ENCODE results near the gene SCYL3. TPM values are rescaled to one million over a fixed set of nuclear protein-coding genes. Genes with fewer than 3 reads are reported as not detected.
A peak's percentile ranks its signal among the peaks of the same experiment; 100 is the strongest.
"Not testable (repeated sequence)": the region's sequence is repeated elsewhere in the genome, so short reads cannot be mapped to it uniquely, and the experiment has no call there.

SCYL3 gene
- total RNA-seq, 1 donor from 2014 or later, result 10.7 TPM

- not testable (repeated sequence) for DNase-seq
Measured at GRCh38 chr1:169871988-169872387, 21.7 kb downstream of the SCYL3 start.

- DNase-seq, result no peak
Measured at GRCh38 chr1:169869426-169869825, 24.3 kb downstream of the SCYL3 start.

DNA sequence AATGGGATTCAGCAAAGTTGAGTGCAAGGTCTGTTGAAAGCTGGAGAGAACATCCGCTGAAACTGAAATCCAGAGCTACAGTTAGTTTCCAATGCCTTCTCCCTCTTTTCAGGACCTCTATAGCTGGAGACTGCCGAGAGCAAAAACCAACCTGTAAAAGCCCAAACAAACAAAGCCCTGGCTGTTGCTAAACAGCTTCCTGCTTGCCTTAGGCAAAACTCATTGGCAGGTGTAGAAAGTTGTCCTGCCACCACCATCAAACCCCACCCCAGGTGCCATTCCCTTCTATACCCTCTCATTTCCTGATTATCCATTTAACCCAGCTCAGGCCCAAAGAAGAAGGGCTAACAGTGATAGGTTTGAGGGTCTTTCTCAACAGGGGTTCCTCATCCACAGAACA is 24.7 kb downstream of the SCYL3 start:
- no peak for DNase-seq

GRCh38 chr1:169867012-169867675 is 26.6 kb downstream of the SCYL3 start:
- peak; percentile 12 for DNase-seq

DNA sequence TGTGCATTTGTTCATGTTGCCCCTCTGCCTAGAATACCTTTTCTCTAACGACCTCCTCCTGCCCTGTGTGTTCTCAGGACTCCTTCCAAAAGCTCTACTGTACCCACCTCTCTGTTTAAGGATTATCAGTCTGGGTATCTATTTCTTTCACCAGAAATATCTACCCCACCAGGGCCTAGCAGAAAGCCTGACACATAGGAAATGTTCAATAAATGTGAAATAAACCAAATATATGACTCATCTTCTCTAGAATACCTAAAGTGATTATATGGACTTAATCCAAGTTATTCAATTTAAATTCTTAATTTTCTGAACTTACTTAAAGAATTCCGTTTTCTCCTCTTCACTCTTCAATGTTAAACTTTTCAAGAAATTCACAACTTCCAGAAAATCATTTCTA is 27.1 kb downstream of the SCYL3 start:
- no peak for DNase-seq

GRCh38 chr1:169864531-169864930 is 29.2 kb downstream of the SCYL3 start:
- DNase-seq, result not testable (repeated sequence)

DNA sequence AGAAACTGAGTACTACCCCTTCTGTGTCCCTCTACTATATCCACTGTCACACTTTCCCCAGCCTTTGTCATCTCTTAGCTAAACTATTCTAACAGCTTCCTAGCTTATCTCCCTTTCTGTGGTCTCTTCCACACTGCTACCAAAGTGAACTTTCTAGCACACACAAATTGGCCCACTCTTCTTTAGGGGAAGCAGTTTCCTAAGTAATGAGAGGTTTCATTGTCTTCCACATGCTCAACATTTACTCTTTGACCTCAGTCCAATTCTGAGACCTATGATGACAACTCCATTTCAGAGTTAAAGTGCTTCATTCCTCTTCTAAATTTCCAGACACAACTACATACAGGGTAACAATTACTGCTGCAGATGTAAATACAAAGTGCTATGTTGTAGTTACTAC is 32.9 kb downstream of the SCYL3 start:
- DNase-seq, result no peak

DNA sequence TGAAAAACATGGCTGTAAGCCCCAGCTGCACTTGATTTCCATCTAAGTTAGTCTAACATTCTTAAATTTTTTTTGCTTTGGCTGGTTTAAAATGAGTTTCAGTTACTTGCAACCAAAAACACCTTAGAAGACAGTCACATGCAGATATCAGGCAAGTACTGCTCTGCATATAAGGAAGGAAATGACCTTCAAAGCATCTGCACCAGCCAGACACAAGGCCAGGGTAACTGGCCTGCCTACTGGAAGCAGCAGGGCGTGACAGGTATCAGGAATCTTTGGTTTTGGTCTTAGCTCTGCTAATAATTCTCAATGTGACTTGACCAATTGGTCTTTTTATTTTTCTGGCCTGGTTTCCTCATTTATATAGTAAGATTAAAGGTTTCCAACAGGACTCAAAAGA is 33.5 kb downstream of the SCYL3 start:
- no peak for DNase-seq

GRCh38 chr1:169859001-169859400 is 34.7 kb downstream of the SCYL3 start:
- no peak for DNase-seq

- no peak for DNase-seq
Measured at GRCh38 chr1:169858467-169858866, 35.2 kb downstream of the SCYL3 start.

DNA sequence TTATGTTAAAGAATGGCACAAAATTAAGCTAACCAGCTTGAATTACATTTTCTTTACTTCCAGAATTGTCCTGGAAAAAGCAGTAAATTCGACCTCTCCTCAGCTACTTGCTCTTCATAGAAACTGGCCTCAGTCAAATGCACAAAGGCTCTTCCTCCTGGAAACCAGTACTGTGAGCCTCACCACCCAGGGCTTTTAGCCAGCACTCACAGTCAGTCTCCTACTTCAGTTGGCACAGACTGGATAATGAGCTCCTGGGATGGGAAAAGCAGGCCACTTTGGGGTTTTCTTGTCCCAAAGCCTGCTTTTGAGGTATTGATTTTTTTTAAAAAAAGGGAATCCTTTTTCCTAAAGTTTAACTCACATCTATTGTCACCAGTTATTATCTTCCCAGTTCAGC is 40.4 kb downstream of the SCYL3 start:
- no peak for DNase-seq

GRCh38 chr1:169849346-169850022 is 44.2 kb downstream of the SCYL3 start:
- no peak for DNase-seq

- DNase-seq, result no peak
Measured at GRCh38 chr1:169848456-169848855, 45.2 kb downstream of the SCYL3 start.

GRCh38 chr1:169844941-169845608 is 48.6 kb downstream of the SCYL3 start:
- DNase-seq, result no peak

- DNase-seq, result no peak
Measured at GRCh38 chr1:169838942-169839341, 54.8 kb downstream of the SCYL3 start.

- no peak for DNase-seq
Measured at GRCh38 chr1:169836198-169836597, 57.5 kb downstream of the SCYL3 start.

DNA sequence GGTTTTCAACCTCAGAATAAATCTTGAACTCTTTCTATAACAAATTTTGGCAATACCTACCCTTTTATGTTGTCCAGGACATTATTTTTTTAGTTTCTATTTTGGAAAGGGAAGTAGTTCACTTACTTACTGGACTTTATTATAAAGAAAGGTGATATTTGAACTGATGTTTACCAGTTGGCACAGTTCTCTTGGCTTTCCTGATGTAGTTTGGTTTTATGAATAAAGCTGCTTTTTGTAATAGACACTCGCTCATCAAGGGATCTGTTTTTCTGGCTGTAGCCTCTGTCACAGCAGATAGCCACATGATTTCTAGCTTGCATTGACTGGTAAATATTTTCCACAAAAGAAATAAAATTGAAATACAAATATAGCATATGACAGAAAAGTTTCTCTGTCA is 58.0 kb downstream of the SCYL3 start:
- no peak for DNase-seq

GRCh38 chr1:169834869-169835268 is 58.8 kb downstream of the SCYL3 start:
- DNase-seq, result no peak

DNA sequence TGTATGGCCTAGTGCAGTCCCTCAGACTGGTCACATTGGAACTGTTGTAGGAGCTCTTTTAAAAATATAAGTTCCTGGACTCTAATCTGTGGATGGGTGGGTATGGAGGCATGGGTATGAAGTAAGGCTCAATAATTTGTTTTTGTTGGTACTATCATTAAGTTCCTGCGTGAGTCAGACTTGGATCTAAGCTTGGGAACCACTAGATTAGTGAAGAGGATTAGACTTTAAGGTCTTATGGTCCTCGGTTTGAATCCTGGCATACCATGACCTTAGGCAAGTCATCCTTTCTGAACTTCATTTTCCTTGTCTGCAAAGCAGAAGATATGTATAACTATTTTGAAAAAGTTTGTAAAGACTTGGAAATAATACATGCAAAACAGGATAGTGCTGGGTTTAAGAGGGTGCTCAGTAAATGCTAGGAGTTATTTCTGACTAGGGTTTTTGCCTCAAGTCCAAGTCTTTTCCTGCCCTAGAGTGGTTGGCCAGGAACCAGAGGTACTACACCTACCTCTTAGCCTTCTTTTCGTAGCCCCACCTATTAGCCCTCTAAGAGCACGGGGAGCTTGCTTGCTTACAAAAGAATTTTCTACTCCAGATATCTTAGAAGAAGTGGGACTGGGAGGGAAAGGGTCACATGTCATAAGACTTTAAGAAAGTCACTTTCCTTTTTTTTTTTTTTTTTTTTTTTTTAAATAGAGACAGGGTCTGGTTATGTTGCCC is 60.4 kb downstream of the SCYL3 start:
- DNase-seq, result no peak

GRCh38 chr1:169829671-169830070 is 64.0 kb downstream of the SCYL3 start:
- no peak for DNase-seq

- DNase-seq, result no peak
Measured at GRCh38 chr1:169824153-169824552, 69.5 kb downstream of the SCYL3 start.

- no peak for DNase-seq
Measured at GRCh38 chr1:169821500-169821899, 72.2 kb downstream of the SCYL3 start.

- DNase-seq, result no peak
Measured at GRCh38 chr1:169816617-169817016, 77.1 kb downstream of the SCYL3 start.

All from tongue (tissue), 2 donors.